Testis (tissue), 3 donors: Measurements from ENCODE around the gene CNPY4. TPM values are rescaled to one million over a fixed set of nuclear protein-coding genes. Genes with fewer than 3 reads are reported as not detected.

Experiments used
- DNase-seq: peaks from one replicate; pipeline ENCODE4 v3.0.0-alpha.2; 2019
- H3K27ac ChIP-seq, 2 donors: fragments of 200-600 bp; sonication (generic); one replicate each; pipeline ENCODE4 v1.5.1; 2019
- H3K27me3 ChIP-seq: fragments of 200-600 bp; sonication (generic); one replicate; pipeline ENCODE4 v1.5.1; 2019
- H3K36me3 ChIP-seq: fragments of 200-600 bp; sonication (generic); one replicate; pipeline ENCODE4 v1.5.1; 2017; ENCODE audit warnings: low read depth; ENCODE audit errors: missing control alignments
- H3K4me1 ChIP-seq: fragments of 200-600 bp; sonication (generic); one replicate; pipeline ENCODE4 v1.5.1; 2019
- H3K4me3 ChIP-seq, 2 donors: fragments of 200-600 bp; sonication (generic); one replicate each; pipeline ENCODE4 v1.5.1; 2017 to 2019
- H3K9me3 ChIP-seq: fragments of 200-600 bp; sonication (generic); one replicate; pipeline ENCODE4 v1.5.1; 2017
- POLR2A ChIP-seq: fragments of 450-650 bp; IDR thresholded peaks from one replicate; pipeline ENCODE4 v1.6.1; 2017; ENCODE audit warnings: antibody characterized with exemption, mild to moderate bottlenecking, moderate library complexity
- WGBS, 2 donors: methylation state at CpG; one replicate each; pipeline ENCODE4 v1.1.5; 2018; 5-methylcytosine and 5-hydroxymethylcytosine counted together
- intact Hi-C: fragments of 100-400 bp; cut with DNase I; formaldehyde crosslinking; loops from one replicate; pipeline ENCODE4 v1.15.1; 2023; ENCODE audit warnings: low total_unique reads
- polyA plus RNA-seq: library from polyadenylated mRNA; stranded (reverse); fragments of 350-450 nt; fragmentation: Illumina TruSeq; extraction: RNeasy Lipid Tissue Mini Kit (QIAGEN cat#74804); gene quantifications from one replicate; pipeline ENCODE4 v1.2.3, GENCODE V29; 2014; ENCODE audit warnings: low read depth, low replicate concordance; ENCODE audit not compliant: insufficient read depth
- total RNA-seq, 2 donors: library from RNA; depleted of rRNA; stranded (reverse); fragments of >200 nt; gene quantifications; one replicate each; pipeline ENCODE4 v1.2.3, GENCODE V29; 2016
- TF ChIP-seq, protein P1 (sequence below), 3 experiments: fragments of 450-650 bp in 2 of 3; fragments of 200-600 bp in 1 of 3; sonication (generic) in 1 of 3; IDR thresholded peaks; one replicate each; pipeline ENCODE4 v1.5.1; 2016 to 2019; ENCODE audit warnings: antibody characterized with exemption in 3 of 3, mild to moderate bottlenecking in 2 of 3, moderate library complexity in 1 of 3

The CNPY4 gene
- total and polyA plus RNA-seq, 3 donors from 2014 or later, result 14.3 to 22.2 (median 19.3) TPM

DNA sequence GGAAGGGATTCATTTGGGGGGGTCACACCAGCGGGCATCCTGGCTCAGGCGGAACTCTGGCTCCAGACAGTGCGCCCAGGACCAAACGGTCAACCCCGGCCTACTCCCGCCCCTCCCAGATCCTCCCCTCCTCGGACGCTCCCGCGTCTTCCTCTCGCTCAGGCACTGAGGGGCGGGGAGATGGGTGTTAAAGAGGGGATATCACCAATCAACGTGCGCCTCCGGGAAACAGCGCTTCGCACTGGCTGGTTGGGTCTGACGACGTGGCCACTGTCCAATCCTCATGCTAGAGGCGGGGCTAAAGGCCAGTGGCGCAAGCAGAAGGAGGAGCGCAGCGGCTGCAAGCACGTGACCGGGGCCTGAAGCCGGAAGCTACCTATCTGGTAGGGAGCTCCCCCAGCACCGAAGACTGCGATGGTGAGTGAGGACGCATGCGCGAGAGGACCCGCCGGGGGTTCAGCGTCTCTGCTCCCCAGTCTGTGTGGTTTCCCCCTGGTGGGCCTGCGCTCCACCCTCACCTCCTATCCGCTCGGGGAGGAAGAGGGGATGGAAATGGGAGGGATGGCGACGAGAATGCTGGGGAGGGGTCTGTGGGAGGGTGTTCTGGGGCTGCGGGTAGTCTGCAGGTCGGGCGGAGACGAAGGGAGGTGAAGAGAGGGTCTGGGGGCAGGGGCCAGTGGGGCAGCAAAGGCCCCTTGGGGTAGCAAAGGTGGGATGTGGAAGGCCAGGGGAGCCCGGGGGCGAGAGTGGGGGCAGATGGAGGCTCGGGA lies 29.3 kb downstream of the CNPY4 start, which contains the start of gene LAMTOR4:
Gene LAMTOR4 (plus strand): TSS at position 360 of the 770 bp plus-strand sequence. CDS start 55 bp downstream, at position 415.
- 0 to 1% methylated on average over 28 to 46 of the region's 46 CpGs for WGBS, 2 donors
- intact Hi-C loops, result no loop called here

DNA sequence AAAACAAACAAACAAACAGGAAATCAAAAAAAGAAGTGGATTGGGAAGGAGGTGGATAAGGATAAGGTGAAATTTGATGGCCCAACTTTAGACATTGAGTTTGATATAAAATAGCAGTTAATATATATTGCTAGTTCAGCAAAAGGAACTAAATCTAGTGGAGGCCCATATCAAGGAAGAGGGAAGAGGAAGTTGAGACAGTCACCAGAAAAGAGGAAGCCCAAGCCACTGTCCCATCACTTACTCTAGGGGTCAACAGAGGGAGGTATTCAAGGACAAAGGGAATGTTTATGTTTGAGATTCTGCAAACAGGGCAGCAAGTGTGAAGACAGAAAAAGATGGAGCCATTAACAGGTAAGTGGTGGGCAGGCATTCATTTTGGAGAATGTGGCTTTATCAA lies 33.0 kb downstream of the CNPY4 start:
- intact Hi-C loops, result no loop called here
- TF ChIP-seq, protein P1, sequence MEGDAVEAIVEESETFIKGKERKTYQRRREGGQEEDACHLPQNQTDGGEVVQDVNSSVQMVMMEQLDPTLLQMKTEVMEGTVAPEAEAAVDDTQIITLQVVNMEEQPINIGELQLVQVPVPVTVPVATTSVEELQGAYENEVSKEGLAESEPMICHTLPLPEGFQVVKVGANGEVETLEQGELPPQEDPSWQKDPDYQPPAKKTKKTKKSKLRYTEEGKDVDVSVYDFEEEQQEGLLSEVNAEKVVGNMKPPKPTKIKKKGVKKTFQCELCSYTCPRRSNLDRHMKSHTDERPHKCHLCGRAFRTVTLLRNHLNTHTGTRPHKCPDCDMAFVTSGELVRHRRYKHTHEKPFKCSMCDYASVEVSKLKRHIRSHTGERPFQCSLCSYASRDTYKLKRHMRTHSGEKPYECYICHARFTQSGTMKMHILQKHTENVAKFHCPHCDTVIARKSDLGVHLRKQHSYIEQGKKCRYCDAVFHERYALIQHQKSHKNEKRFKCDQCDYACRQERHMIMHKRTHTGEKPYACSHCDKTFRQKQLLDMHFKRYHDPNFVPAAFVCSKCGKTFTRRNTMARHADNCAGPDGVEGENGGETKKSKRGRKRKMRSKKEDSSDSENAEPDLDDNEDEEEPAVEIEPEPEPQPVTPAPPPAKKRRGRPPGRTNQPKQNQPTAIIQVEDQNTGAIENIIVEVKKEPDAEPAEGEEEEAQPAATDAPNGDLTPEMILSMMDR (IDR thresholded peaks at IDR 0.05), result no peak
- TF ChIP-seq POLR2A, result no peak
- Histone ChIP-seq H3K27me3 (no peaks in the 10 kb centered on the region), H3K36me3 (no peaks in the 10 kb centered on the region), H3K4me1 (peaks cover 9% of the 10 kb centered on the region), H3K4me3 (no peak overlapping the region), H3K9me3 (no peaks in the 10 kb centered on the region), H3K27ac (no peak overlapping the region)
- DNase-seq, result no peak

More for the DNA sequence above, 29.3 kb downstream of the CNPY4 start, which contains the start of gene LAMTOR4:
- no peaks in the 10 kb centered on the region for H3K36me3 ChIP-seq
- peak; percentile 100 for DNase-seq
- peak within 1 kb of the TSS; percentile 75 to 85 for H3K27ac ChIP-seq
- H3K4me3 ChIP-seq, result peak within 1 kb of the TSS; percentile 75 to 86
- TF ChIP-seq POLR2A, result peak; percentile 6
- TF ChIP-seq, protein P1 (IDR thresholded peaks at IDR 0.05), result no peak
- peaks cover 6% of the 10 kb centered on the region for H3K4me1 ChIP-seq
- H3K9me3 ChIP-seq, result no peaks in the 10 kb centered on the region
- H3K27me3 ChIP-seq, result no peaks in the 10 kb centered on the region

DNA sequence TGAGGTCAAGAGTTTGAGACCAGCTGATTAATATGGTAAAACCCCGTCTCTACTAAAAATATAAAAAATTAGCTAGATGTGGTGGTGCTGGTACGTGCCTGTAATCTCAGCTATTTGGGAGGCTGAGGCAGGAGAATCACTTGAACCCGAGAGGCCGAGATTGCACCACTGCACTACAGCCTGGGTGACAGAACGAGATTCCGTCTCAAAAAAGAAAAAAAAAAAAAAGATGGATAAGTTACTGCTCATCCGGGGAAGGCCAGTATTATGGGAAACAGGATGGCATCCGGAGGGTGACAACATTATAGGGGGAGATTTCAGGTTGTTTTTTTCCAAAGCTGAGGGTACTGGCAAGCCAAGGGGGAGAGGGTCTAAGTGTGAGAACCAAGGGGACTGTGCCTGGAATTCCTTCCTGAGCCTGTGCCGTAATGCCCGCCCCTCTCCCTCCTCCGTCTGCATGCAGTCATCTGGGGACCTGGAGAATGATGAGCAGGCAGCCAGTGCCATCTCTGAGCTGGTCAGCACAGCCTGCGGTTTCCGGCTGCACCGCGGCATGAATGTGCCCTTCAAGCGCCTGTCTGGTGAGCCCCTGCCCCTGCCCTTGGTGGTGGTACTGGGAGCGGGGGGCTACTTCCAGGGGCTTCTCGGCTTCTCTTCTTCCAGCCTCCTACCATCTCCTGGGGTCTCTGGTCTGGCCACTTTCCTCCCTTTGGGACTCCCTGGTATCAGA lies 33.7 kb downstream of the CNPY4 start:
- DNase-seq, result no peak
- intact Hi-C loops, result no loop called here
- Histone ChIP-seq H3K4me3 (no peak overlapping the region), H3K9me3 (no peaks in the 10 kb centered on the region), H3K36me3 (no peaks in the 10 kb centered on the region), H3K4me1 (peaks cover 14% of the 10 kb centered on the region), H3K27me3 (no peaks in the 10 kb centered on the region), H3K27ac (no peak overlapping the region)
- WGBS, 2 donors, result 90 to 94% methylated on average over 18 of the region's 18 CpGs
- TF ChIP-seq POLR2A, result no peak
- TF ChIP-seq, protein P1 (IDR thresholded peaks at IDR 0.05), result no peak

DNA sequence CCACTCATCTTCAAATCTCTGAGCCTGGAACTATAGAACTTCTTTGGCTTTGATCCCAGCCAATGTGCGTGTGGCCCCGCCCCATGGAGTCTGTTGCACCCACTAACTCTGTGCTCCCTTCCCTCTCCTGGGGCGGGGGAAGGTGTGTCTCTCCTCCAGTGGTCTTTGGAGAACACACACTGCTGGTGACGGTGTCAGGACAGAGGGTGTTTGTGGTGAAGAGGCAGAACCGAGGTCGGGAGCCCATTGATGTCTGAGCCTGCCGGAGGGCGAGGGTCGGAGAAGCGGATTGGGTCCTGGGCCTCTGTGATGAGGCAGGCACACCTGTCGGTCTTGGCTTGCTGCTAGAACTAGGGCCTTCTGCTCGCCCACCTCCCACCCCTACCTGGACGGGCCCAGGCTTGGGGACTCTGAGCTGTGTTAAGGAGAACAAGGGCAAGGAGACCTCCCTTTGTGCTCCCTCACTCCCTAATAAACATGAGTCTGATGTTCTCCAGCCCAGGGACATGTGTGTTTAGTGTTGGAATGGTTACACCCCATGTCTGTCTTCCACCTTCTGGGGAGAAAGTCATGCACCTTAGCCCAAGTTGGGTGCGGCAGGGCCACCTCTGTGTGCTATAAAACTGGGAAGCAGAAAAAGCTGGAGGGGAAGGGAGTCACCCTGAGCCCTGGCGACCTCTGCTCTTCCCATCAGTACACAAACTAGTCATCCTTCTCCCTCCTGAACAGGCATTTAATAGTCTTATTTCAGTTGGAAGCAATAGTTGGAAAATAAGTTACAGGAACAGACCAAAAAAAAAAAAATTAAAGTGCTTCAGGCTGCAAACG lies 34.5 kb downstream of the CNPY4 start:
- peaks cover 14% of the 10 kb centered on the region for H3K4me1 ChIP-seq
- TF ChIP-seq, protein P1 (IDR thresholded peaks at IDR 0.05), result no peak
- TF ChIP-seq POLR2A, result no peak
- H3K27ac ChIP-seq, result no peak overlapping the region
- H3K9me3 ChIP-seq, result no peaks in the 10 kb centered on the region
- intact Hi-C loops, result no loop called here
- no peaks in the 10 kb centered on the region for H3K36me3 ChIP-seq
- DNase-seq, result no peak
- WGBS, 2 donors, result 78 to 85% methylated on average over 16 of the region's 16 CpGs
- no peaks in the 10 kb centered on the region for H3K27me3 ChIP-seq
- H3K4me3 ChIP-seq, result no peak overlapping the region
